ENCODE results near the gene RASL10A. TPM values are rescaled to one million over a fixed set of nuclear protein-coding genes. Genes with fewer than 3 reads are reported as not detected.
"Not testable (repeated sequence)": the region's sequence is repeated elsewhere in the genome, so short reads cannot be mapped to it uniquely, and the experiment has no call there.

The RASL10A gene, protein sequence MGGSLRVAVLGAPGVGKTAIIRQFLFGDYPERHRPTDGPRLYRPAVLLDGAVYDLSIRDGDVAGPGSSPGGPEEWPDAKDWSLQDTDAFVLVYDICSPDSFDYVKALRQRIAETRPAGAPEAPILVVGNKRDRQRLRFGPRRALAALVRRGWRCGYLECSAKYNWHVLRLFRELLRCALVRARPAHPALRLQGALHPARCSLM
- total RNA-seq (2014; rRNA removed; shearing (Covaris generic); ENCODE audit: low replicate concordance): not detected in 2 replicates

DNA sequence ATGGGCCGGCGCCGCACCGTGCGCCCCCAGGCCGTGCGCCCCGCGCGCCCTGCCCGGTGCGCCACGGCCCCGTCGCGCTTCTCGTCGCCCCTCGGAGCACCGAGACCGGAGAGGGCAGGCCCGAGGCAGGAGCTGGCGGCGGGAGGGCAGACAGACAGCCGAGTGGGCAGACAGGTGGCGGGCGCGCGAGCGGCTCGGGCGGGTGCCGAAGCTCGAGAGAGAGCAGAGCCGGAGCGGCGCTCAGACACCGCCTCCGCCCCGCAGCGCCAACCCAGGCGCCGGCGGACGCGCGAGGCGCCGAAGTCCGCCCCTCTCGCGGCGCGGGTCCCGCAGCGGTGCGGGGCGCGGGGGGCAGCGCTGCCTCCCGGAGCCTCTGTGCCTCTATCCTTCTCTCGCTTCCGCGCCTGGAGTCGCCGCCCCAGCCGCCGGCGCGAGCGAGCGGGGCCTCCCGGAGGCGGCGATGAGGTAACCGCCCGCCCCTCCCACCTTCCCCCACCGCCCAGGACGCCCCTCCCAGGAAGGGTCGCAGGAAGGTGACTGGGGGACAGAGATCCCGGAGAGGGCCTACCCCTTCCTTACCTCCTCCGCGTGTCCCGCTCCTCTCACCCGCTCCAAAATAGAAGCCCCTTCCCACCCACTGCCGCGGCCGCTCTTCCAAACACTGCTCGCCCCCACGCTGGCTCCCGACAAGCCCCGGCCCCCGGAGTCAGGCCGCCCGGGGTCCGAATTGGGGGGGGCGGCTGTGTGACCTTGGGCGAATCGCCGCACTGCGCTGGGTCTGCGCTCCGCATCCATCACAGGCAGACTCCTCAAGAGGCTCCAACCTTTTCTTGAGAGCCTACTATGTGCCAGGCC, at the start of gene RASL10A:
Gene RASL10A (minus strand): TSS at position 412 of the 855 bp plus-strand sequence. CDS start 451 bp downstream, outside the sequence.
- no peak for DNase-seq (ENCODE audit: low read depth)

DNA sequence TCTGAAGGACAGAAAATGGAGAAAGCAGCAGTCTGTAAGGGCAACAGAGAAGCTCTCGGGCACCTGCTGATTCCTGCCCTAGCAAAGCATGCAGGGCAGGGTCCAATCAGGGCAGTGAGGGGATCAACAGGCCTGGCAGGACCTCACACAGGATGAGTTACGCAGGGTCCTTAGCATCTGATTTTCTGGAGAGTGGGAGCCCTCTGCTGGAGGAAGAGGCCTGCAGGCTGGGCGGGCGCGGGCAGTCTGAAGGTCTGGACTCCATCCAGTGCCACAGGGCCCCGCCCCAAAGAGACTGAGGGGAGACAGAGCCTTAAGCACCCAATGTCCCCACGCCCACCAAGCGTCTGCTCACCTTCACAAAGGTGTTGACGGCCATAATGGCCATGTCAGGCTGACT, 44.0 kb upstream of the RASL10A start:
- DNase-seq (ENCODE audit: low read depth): peak; percentile 52
- in situ Hi-C loops (cut with HindIII; ENCODE audit: low pct_unique_long_range_greater_than_20kb, low sequenced_read_pairs): no loop called here

More for the DNA sequence above, at the start of gene RASL10A:
- in situ Hi-C loops (cut with HindIII; ENCODE audit: low pct_unique_long_range_greater_than_20kb, low sequenced_read_pairs): no loop called here

DNA sequence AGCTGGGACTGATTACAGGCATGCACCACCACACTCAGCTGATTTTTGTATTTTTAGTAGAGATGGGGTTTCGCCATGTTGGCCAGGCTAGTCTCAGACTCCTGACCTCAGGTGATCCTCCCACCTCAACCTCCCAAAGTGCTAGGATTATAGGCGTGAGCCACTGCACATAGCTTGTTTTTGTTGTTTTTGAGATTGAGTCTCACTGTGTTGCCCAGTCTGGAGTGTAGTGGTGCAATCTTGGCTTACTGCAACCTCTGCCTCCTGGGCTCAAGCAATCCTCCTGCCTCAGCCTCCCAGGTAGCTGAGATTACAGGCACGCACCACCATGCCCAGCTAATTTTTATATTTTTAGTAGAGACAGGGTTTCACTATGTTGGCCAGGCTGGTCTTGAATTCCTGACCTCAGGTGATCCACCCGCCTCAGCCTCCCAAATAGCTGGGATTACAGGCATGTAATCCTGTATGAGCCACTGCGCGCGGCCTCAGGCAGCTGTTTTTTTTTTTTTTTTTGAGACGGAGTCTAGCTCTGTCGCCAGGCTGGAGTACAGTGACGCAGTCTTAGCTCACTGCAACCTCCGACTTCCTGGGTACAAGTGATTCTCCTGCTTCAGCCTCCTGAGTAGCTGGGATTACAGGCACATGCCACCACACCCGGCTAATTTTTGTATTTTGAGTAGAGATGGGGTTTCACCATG, 41.8 kb upstream of the RASL10A start:
- DNase-seq (ENCODE audit: low read depth); in situ Hi-C loops (cut with HindIII; ENCODE audit: low pct_unique_long_range_greater_than_20kb, low sequenced_read_pairs): not testable (repeated sequence)

DNA sequence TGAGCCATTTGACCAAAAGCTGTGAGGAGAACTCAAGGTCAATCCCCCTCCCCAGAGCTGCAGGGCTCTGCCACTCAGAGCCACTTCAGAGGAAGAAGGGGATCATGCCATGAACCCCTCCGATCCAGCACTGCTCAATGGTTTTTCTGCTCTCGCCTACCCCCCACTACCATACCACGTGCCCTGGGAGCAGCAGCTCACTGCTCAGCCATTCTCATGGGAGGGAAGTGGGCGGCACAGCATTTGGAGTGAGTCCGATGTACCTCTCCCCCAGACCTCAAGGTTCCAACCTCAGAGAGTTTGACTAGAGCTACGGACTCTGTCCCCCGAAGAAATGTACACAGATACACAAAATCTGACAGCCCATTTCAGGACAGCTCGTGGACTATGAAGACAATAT, 38.4 kb upstream of the RASL10A start:
- in situ Hi-C loops (cut with HindIII; ENCODE audit: low pct_unique_long_range_greater_than_20kb, low sequenced_read_pairs): no loop called here
- no peak for DNase-seq (ENCODE audit: low read depth)

DNA sequence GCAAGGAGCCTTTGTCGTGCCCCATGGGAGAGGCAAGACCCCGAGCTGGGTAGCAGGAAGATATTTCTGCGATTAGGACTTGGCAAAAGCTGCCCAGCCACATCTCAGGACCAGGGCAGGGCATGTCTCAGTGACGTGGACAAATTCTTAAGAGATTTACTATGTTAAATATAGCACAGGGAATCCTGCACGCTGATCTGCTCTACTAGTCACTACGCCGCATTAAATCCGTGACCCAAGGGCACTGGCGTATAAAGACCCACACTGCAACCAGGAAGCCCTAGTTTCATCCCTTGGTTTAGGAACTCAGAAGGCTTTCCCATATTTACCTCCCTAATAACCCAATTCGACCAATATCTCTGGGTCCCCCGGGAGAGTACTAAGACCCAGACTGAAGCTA, 37.8 kb upstream of the RASL10A start:
- no peak for DNase-seq (ENCODE audit: low read depth)
- in situ Hi-C loops (cut with HindIII; ENCODE audit: low pct_unique_long_range_greater_than_20kb, low sequenced_read_pairs): no loop called here

DNA sequence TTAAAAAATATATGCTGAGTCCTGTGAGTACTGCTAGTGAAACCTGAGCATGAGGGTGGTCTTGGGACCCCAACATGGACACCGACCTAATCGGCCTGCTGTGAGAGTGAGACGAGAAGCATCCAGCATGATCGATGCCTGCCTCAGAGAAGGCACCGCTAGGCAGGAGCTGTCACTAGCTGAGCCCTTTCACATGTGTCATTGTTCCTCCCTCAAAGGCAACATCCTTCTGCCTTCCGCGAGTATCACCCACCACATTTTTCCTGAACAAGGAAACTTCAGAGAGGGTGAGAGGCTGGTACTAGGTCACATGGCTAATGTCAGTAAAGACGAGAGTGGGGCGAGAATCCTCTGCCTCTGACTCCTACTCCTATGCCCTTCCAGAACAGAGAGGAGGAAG, 37.3 kb upstream of the RASL10A start:
- DNase-seq (ENCODE audit: low read depth): no peak
- in situ Hi-C loops (cut with HindIII; ENCODE audit: low pct_unique_long_range_greater_than_20kb, low sequenced_read_pairs): no loop called here

DNA sequence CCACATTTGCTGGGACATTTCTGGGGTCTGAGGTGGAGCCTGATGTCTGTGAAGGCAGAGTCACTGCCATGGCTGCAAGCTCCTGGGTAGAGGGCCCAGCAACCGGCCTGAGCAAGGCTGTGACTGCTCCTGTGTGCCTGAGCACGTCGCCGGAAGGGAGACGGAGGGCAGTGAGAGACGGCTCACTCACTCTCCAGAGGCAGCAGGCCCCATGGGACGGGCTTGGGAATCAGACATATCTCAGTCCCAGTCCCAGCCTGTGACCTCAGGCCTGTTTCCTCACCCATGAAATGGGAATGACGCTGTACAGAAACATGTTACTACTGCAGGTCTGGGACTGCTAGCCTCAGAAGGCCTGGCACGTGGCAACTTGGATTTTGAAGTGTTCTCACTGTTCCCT, 36.4 kb upstream of the RASL10A start:
- in situ Hi-C loops (cut with HindIII; ENCODE audit: low pct_unique_long_range_greater_than_20kb, low sequenced_read_pairs): no loop called here
- DNase-seq (ENCODE audit: low read depth): no peak

DNA sequence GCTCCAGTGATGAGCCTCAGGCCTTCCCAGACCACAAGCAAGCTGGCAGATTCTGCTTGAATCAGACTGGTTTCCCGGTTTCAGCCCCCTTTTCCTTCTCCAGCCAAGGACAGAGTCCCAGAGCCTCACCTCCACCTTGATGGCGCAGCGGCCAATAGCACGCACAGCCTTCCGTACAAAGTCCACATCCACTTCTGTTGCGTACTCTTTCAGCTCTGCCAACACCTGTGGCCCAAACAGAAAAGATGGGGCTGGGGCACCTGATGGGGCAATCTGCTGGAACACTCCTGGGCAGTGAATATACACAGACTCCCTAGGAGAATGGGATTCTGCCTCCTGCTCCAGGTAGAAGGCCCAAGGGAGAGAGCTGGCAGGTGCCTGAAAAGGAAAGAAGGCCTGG, 35.5 kb upstream of the RASL10A start:
- DNase-seq (ENCODE audit: low read depth): no peak
- in situ Hi-C loops (cut with HindIII; ENCODE audit: low pct_unique_long_range_greater_than_20kb, low sequenced_read_pairs): no loop called here

DNA sequence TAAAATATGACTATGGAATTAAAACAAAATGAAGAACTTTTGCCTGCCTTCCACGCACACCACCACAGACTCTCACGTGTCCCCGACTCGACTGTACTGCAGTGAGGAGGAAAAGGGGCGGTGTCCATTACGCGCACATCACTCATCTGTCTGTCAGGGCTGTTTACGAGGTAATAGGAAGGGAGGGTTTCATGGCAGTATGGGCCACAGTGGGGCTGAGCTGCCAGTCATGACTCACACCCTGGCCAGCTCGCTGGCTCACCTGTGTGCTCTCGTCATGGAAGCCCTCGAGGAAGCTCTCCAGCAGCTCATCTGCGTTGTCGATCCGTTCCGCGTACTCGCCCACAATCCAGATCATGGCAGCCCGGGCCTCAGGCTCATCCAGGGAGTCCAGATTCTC, 33.5 kb upstream of the RASL10A start:
- no peak for DNase-seq (ENCODE audit: low read depth)
- in situ Hi-C loops (cut with HindIII; ENCODE audit: low pct_unique_long_range_greater_than_20kb, low sequenced_read_pairs): no loop called here

DNA sequence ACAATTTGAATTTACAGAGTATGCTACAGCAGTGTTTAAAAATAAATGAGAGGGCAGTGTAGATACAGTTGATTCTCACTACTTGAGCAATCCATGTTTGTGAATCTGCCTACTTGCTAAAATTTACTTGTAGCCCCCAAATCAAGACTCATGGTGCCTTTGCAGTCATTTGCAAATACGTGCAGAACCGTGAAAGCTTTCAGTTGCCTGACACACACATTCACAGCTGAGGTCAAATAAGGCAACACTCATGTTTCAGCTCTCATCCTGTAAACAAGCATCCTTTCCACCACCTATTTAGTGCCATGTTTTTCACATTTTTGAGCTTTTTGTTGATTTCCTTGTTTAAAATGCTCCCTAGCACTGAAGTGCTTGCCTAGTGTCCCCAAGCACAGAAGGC, 32.5 kb upstream of the RASL10A start:
- no peak for DNase-seq (ENCODE audit: low read depth)
- in situ Hi-C loops (cut with HindIII; ENCODE audit: low pct_unique_long_range_greater_than_20kb, low sequenced_read_pairs): no loop called here

DNA sequence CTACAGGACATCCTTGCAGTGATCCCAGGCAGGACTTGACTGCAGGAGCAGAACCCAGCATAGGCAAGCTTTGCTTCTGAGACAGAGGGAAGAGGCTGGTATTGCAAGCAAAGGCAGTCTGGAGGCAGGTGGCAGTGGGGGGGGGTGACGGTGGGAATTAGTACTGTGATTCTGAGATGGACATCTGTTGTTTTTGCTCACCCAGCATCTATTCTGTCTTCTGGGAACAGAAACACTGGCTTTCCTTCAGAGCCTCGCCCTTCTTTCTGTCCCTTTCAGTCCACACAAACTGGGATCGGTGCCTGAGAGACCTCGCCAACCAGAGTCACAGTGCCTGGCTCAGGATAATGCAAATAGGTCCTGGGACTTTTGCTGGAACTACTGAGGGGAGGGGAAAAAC, 31.2 kb upstream of the RASL10A start:
- in situ Hi-C loops (cut with HindIII; ENCODE audit: low pct_unique_long_range_greater_than_20kb, low sequenced_read_pairs): no loop called here
- no peak for DNase-seq (ENCODE audit: low read depth)

DNA sequence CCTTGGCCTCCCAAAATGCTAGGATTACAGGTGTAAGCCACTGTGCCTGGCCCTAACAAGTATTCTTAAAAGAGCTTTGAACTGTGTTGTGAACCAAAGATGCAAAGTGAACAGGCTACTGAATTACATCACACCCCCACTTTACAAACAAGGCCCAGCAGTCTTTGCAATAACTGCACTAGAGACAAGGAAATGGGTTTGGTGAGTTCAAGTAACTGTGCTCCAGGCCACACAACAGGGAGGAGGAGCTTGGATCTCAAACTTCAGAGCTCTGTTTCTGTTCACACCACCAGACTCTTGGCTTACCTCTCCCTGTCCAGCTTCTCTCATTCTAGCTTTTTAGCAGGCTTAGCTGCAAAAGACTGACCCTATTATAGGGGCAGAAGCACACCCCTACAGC, 30.4 kb upstream of the RASL10A start:
- DNase-seq (ENCODE audit: low read depth): no peak
- in situ Hi-C loops (cut with HindIII; ENCODE audit: low pct_unique_long_range_greater_than_20kb, low sequenced_read_pairs): no loop called here

DNA sequence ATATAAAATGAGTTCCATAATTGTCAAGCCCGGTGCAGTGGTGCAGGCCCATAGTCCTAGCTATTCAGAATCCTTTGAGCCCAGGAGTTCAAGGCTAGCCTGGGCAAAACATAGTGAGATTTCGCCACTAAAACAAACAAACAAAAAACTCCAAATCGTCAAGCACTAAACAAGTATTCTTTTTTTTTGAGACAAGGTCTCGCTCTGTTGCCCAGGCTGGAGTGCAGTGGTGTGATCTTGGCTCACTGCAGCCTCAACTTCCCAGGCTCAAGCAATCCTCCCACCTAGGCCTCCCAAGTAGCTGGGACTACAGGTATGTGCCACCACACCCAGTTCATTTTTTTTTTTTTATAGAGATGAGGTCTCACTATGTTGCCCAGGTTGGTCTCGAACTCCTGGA, 29.4 kb upstream of the RASL10A start:
- in situ Hi-C loops (cut with HindIII; ENCODE audit: low pct_unique_long_range_greater_than_20kb, low sequenced_read_pairs); DNase-seq (ENCODE audit: low read depth): not testable (repeated sequence)

DNA sequence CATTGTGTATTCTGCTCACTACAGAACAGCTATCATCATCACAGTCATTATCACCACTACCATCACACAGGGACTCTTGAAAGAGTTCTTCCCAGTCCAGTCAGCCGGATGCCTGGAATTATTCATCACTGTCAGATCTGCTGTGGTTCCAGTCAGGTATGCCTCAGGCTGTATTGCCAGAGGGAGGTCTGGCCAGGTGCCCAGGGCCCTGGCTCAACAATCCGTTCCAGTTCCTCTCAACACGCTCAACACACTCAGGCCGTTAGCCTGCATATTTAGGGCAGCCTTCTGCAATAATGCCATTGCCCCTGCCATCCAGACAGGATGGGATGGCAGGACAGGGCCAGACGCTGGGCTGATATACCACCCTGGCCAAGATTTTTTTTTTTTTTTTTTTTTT, 28.6 kb upstream of the RASL10A start:
- in situ Hi-C loops (cut with HindIII; ENCODE audit: low pct_unique_long_range_greater_than_20kb, low sequenced_read_pairs): no loop called here
- peak; percentile 84 for DNase-seq (ENCODE audit: low read depth)

DNA sequence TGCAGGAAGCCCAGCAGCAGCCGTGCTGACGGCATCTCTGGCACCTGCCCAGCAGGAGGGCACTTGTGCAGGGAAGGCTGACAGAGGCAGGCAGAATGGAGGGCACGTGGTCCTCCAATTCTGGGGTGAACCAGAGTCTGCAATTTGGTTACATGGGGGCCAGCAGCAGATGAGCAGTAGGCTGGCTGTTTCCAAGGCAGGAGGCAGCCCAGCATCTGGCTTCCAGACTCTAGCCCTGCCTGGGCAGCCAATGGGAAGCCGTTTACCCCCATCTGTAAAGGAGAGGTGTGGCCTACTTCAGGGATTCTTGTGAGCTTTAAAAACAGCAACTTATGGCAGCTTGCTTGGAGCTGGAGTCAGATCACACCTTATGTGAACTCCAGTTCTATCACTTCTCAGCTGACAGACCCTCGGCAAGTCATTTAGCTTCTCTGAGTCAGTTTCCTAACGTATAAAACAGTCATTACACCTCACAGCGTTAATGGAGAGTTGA, 27.9 kb upstream of the RASL10A start:
- in situ Hi-C loops (cut with HindIII; ENCODE audit: low pct_unique_long_range_greater_than_20kb, low sequenced_read_pairs): no loop called here
- no peak for DNase-seq (ENCODE audit: low read depth)

DNA sequence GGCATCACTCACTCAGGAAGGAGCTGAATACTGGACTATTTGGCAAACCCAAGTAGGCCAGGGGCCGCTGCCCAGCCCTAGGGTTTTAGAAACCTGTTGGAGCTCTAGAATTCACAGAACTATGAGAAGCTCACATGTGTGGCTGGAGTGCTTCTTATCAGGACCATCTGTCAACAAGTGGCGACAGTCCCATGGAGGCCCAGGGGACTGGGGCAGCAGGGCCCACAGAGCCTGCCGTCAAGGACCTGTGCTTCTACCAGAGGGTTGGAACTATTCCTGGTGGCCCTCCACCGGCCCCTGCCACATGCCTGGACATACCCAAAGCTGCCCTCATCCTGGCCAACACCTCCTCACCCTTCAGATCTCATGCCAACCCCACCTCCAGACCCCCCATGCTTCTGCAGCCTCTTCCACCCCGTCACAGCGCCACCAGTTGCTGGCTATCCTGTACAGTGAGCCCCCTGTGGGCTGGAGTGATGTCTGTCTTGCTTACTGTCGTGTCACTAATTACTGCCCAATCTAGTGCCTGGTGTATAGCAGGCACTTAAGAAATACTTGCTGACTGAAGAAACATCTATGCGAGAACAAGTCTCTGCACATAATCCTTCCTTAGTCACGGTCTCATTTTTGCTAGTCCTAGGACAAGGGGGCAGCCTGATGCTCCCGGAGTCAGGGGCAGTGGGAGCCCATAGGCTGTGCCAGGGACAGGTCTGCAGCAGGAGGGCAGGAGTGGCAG, 27.2 kb upstream of the RASL10A start:
- in situ Hi-C loops (cut with HindIII; ENCODE audit: low pct_unique_long_range_greater_than_20kb, low sequenced_read_pairs): no loop called here
- DNase-seq (ENCODE audit: low read depth): no peak

DNA sequence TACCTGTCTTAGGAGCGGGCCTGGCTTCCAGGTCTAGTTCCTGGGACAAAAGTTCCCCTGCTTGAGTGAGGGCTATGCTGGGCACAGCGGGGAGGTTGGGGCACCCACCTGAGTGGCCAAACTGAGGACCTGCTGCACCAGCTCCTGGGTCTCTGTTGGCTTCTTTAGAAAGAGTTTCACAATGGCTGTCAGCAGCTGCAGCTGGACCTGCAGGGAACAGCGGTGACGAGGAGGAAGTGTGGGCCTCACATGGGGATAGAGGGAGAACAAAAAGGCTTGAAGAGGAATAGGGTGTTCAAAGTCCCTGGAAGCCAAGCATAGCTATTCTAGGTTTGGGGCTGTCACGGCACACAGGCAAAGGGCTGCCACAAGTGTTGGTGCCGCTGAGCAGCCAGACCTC, 26.7 kb upstream of the RASL10A start:
- in situ Hi-C loops (cut with HindIII; ENCODE audit: low pct_unique_long_range_greater_than_20kb, low sequenced_read_pairs): no loop called here
- no peak for DNase-seq (ENCODE audit: low read depth)

DNA sequence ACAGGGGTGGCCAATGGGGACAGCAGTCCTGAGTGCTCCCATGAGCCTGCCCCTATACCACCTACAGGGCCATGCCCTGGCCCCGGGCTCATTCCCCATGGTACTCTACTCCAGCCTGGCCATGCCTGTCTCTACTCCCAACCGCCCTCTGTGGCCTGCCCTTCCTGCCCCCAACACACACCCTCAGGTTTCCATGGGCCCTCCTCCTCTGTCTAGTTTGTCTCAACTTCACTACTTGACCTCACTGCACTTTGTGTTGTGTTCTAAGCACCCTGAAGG, 26.3 kb upstream of the RASL10A start:
- in situ Hi-C loops (cut with HindIII; ENCODE audit: low pct_unique_long_range_greater_than_20kb, low sequenced_read_pairs): no loop called here
- DNase-seq (ENCODE audit: low read depth): no peak
